Thyroid gland (tissue), 4 donors: ENCODE data around the gene LMO2. TPM values are rescaled to one million over a fixed set of nuclear protein-coding genes. Genes with fewer than 3 reads are reported as not detected.
"Not testable (repeated sequence)": the region's sequence is repeated elsewhere in the genome, so short reads cannot be mapped to it uniquely, and the experiment has no call there.

Experiments
- DNase-seq, 2 donors: peaks; one replicate each; pipeline ENCODE4 v3.0.0-alpha.2; 2019
- H3K27ac ChIP-seq, 3 donors: fragments of 200-600 bp; sonication (generic); 1 replicate in 2 of 3; 2 replicates in 1 of 3; pipeline ENCODE4 v1.5.1; 2016 to 2019; ENCODE audit warnings: mild to moderate bottlenecking in 1 of 3, moderate library complexity in 1 of 3
- H3K27me3 ChIP-seq: fragments of 200-600 bp; sonication (generic); one replicate; pipeline ENCODE4 v1.5.1; 2019
- H3K36me3 ChIP-seq, 2 donors: fragments of 200-600 bp; sonication (generic); one replicate each; pipeline ENCODE4 v1.5.1; 2016 to 2019
- H3K4me1 ChIP-seq, 2 donors: fragments of 200-600 bp; sonication (generic); one replicate each; pipeline ENCODE4 v1.5.1; 2017 to 2019
- H3K4me3 ChIP-seq, 3 donors: fragments of 200-600 bp; sonication (generic); replicated peaks in 1 of 3; 1 replicate in 2 of 3; 2 replicates in 1 of 3; pipeline ENCODE4 v1.5.1; 2016; ENCODE audit warnings: mild to moderate bottlenecking in 1 of 3
- H3K9me3 ChIP-seq: fragments of 200-600 bp; sonication (generic); one replicate; pipeline ENCODE4 v1.5.1; 2017
- CTCF ChIP-seq, 6 experiments: fragments of 200-600 bp in 3 of 6; fragments of 450-650 bp in 3 of 6; sonication (generic) in 3 of 6; IDR thresholded peaks; one replicate each; pipeline ENCODE4 v1.5.1; 2016 to 2019; ENCODE audit warnings: antibody characterized with exemption in 6 of 6, mild to moderate bottlenecking in 2 of 6, inconsistent platforms in 1 of 6, moderate library complexity in 1 of 6
- POLR2A ChIP-seq, 2 donors: fragments of 450-650 bp; IDR thresholded peaks; one replicate each; pipeline ENCODE4 v1.6.1; 2017; ENCODE audit warnings: antibody characterized with exemption in 2 of 2, mild to moderate bottlenecking in 2 of 2, moderate library complexity in 1 of 2
- WGBS, 2 donors: methylation state at CpG; one replicate each; pipeline ENCODE4 v1.1.5; 2017; 5-methylcytosine and 5-hydroxymethylcytosine counted together
- intact Hi-C: fragments of 100-400 bp; cut with DNase I; formaldehyde crosslinking; loops from one replicate; pipeline ENCODE4 v1.15.1; 2023
- total RNA-seq, 4 donors: library from RNA; depleted of rRNA; stranded (reverse); fragments of >200 nt; gene quantifications; one replicate each; pipeline ENCODE4 v1.2.3, GENCODE V29; 2016

Gene LMO2
- total RNA-seq, 4 donors from 2014 or later: 20.7 to 51.5 (median 40.3) TPM

- Histone ChIP-seq H3K9me3 (no peaks in the 10 kb centered on the region), H3K4me3 (no peak overlapping the region), H3K4me1 (peaks cover 0 to 26% of the 10 kb centered on the region in 2 donors), H3K36me3 (no peaks in the 10 kb centered on the region), H3K27ac (no peak overlapping the region), H3K27me3 (no peaks in the 10 kb centered on the region)
- intact Hi-C loops: no loop called here
- no peak for DNase-seq
- TF ChIP-seq CTCF (IDR thresholded peaks at IDR 0.05): no peak
- TF ChIP-seq POLR2A (IDR thresholded peaks at IDR 0.05): no peak
- WGBS, 2 donors: 82 to 94% methylated on average over 4 of the region's 4 CpGs
Observed at GRCh38 chr11:33935005-33935404, 43.1 kb upstream of the LMO2 start.

- no peaks in the 10 kb centered on the region for H3K36me3 ChIP-seq
- DNase-seq: no peak
- H3K27ac ChIP-seq: no peak overlapping the region
- no peaks in the 10 kb centered on the region for H3K9me3 ChIP-seq
- H3K4me3 ChIP-seq: no peak overlapping the region
- TF ChIP-seq POLR2A (IDR thresholded peaks at IDR 0.05) (no peak), CTCF (IDR thresholded peaks at IDR 0.05) (no peak)
- H3K4me1 ChIP-seq: peaks cover 0 to 29% of the 10 kb centered on the region in 2 donors
- no peaks in the 10 kb centered on the region for H3K27me3 ChIP-seq
- intact Hi-C loops: no loop called here
- WGBS, 2 donors: 60 to 81% methylated on average over 3 of the region's 3 CpGs
Observed at GRCh38 chr11:33934450-33934849, 42.6 kb upstream of the LMO2 start.

- no peaks in the 10 kb centered on the region for H3K27me3 ChIP-seq
- 95 to 96% methylated on average over 1 of the region's 1 CpG for WGBS, 2 donors
- no peak overlapping the region for H3K27ac ChIP-seq
- no peaks in the 10 kb centered on the region for H3K9me3 ChIP-seq
- no peaks in the 10 kb centered on the region for H3K36me3 ChIP-seq
- intact Hi-C loops: no loop called here
- no peak for DNase-seq
- H3K4me1 ChIP-seq: peaks cover 0 to 29% of the 10 kb centered on the region in 2 donors
- H3K4me3 ChIP-seq: no peak overlapping the region
- TF ChIP-seq CTCF (IDR thresholded peaks at IDR 0.05): no peak
- no peak for TF ChIP-seq POLR2A (IDR thresholded peaks at IDR 0.05)
Observed at GRCh38 chr11:33933602-33934001, 41.7 kb upstream of the LMO2 start.

- no peak overlapping the region for H3K4me3 ChIP-seq
- peaks cover 0 to 29% of the 10 kb centered on the region in 2 donors for H3K4me1 ChIP-seq
- TF ChIP-seq CTCF (IDR thresholded peaks at IDR 0.05) (no peak), POLR2A (IDR thresholded peaks at IDR 0.05) (no peak)
- intact Hi-C loops: no loop called here
- H3K36me3 ChIP-seq: no peaks in the 10 kb centered on the region
- peak overlapping the region in 1 of 3 donors; percentile 10 for H3K27ac ChIP-seq
- no peaks in the 10 kb centered on the region for H3K27me3 ChIP-seq
- H3K9me3 ChIP-seq: no peaks in the 10 kb centered on the region
- DNase-seq: no peak
- WGBS, 2 donors: 82 to 89% methylated on average over 5 of the region's 5 CpGs
Observed at GRCh38 chr11:33932721-33933120, 40.8 kb upstream of the LMO2 start.

GRCh38 chr11:33931739-33932366 lies 40.0 kb upstream of the LMO2 start:
- H3K36me3 ChIP-seq, DNase-seq, H3K27me3 ChIP-seq, H3K4me3 ChIP-seq, intact Hi-C loops, H3K9me3 ChIP-seq: not testable (repeated sequence)
- WGBS, 2 donors: 93 to 97% methylated on average over 12 of the region's 12 CpGs
- H3K27ac ChIP-seq: peak overlapping the region in 2 of 3 donors; percentile 70 to 71
- H3K4me1 ChIP-seq: peaks cover 0 to 21% of the 10 kb centered on the region in 2 donors
